B cell (primary cell): ENCODE measurements around the gene OSBP2. TPM values are rescaled to one million over a fixed set of nuclear protein-coding genes. Genes with fewer than 3 reads are reported as not detected.

Source experiments
- ATAC-seq: fragments of 200-7000 bp; cut with Tn5 transposase; one replicate; pipeline ENCODE4 v1.10.0; 2021; ENCODE audit warnings: low read depth, mild to moderate bottlenecking, moderate number of reproducible peaks, moderate library complexity
- CTCF ChIA-PET: fragments of 350-600 bp; sonication (Branson Sonifier 250); formaldehyde crosslinking; loops from one replicate; lab custom pipeline; 2021; ENCODE audit warnings: antibody characterized with exemption, inconsistent platforms; lab: Charles Lee
- POLR2A ChIA-PET: fragments of 350-600 bp; sonication (Branson Sonifier 250); formaldehyde crosslinking; loops from one replicate; lab custom pipeline; 2021; ENCODE audit warnings: antibody characterized with exemption; lab: Charles Lee
- DNase-seq: peaks from one replicate; pipeline ENCODE4 v3.0.0; 2013
- H2AFZ ChIP-seq: 2 replicates; pipeline ENCODE4 v1.6.1; 2012; ENCODE audit warnings: mild to moderate bottlenecking, low read depth, low read length; ENCODE audit not compliant: insufficient read depth, poor library complexity, severe bottlenecking
- H3K27ac ChIP-seq, 2 donors: 1 replicate in 1 of 2; 2 replicates in 1 of 2; pipeline ENCODE4 v1.5.1; 2012 to 2013; ENCODE audit warnings: low read length in 2 of 2, mild to moderate bottlenecking in 2 of 2, moderate library complexity in 1 of 2
- H3K27me3 ChIP-seq, 4 experiments: fragments of 200-600 bp in 1 of 4; sonication (generic) in 1 of 4; replicated peaks in 1 of 4; 1 replicate in 2 of 4; 2 replicates in 2 of 4; pipeline versions ENCODE4 v1.6.1 to v1.7.0; 2013 to 2016; ENCODE audit warnings: low read length in 3 of 4, mild to moderate bottlenecking in 2 of 4, mixed read lengths in 1 of 4, moderate library complexity in 1 of 4; ENCODE audit not compliant: insufficient read depth in 4 of 4, control insufficient read depth in 3 of 4; ENCODE audit errors: control extremely low read depth in 1 of 4
- H3K36me3 ChIP-seq, 2 experiments: replicated peaks in 1 of 2; 1 replicate in 1 of 2; 2 replicates in 1 of 2; pipeline versions ENCODE4 v1.6.1 to v1.7.1; 2013; ENCODE audit warnings: low read length in 1 of 2; ENCODE audit not compliant: insufficient read depth in 2 of 2, control insufficient read depth in 1 of 2; ENCODE audit errors: control extremely low read depth in 1 of 2, extremely low read depth in 1 of 2
- H3K4me1 ChIP-seq, 2 donors: fragments of 200-600 bp in 1 of 2; sonication (generic) in 1 of 2; 1 replicate in 1 of 2; 2 replicates in 1 of 2; pipeline versions ENCODE4 v1.5.1 to v1.6.1; 2013 to 2017; ENCODE audit warnings: low read length in 2 of 2; ENCODE audit not compliant: control insufficient read depth in 2 of 2, insufficient read depth in 2 of 2
- H3K4me2 ChIP-seq: replicated peaks from 2 replicates; pipeline ENCODE3; 2012; ENCODE audit warnings: mild to moderate bottlenecking, low read depth, low read length; ENCODE audit not compliant: poor library complexity, severe bottlenecking
- H3K4me3 ChIP-seq, 5 experiments: fragments of 200-600 bp in 1 of 5; sonication (generic) in 1 of 5; 1 replicate in 3 of 5; 2 replicates in 2 of 5; pipeline versions ENCODE4 v1.5.1 to v1.7.0; 2011 to 2016; ENCODE audit warnings: low read length in 4 of 5, mild to moderate bottlenecking in 4 of 5, low read depth in 2 of 5, control low read depth in 1 of 5, moderate library complexity in 1 of 5; ENCODE audit not compliant: insufficient read depth in 1 of 5; ENCODE audit errors: control extremely low read depth in 1 of 5, extremely low read depth in 1 of 5
- H3K79me2 ChIP-seq: fragments of 200-600 bp; sonication (generic); one replicate; pipeline ENCODE4 v1.6.0; 2016; ENCODE audit warnings: low read length; ENCODE audit not compliant: control insufficient read depth, insufficient read depth
- H3K9ac ChIP-seq: fragments of 200-600 bp; sonication (generic); 2 replicates; pipeline ENCODE4 v1.6.1; 2017; ENCODE audit warnings: mild to moderate bottlenecking, low read length, moderate library complexity
- H3K9me3 ChIP-seq, 3 donors: one replicate each; pipeline versions ENCODE4 v1.6.1 to v1.7.1; 2013; ENCODE audit warnings: low read length in 2 of 3; ENCODE audit not compliant: control insufficient read depth in 2 of 3, insufficient read depth in 1 of 3; ENCODE audit errors: control extremely low read depth in 1 of 3
- H4K20me1 ChIP-seq: 2 replicates; pipeline ENCODE4 v1.6.0; 2012; ENCODE audit warnings: mild to moderate bottlenecking, low read length; ENCODE audit not compliant: insufficient read depth, control insufficient read depth, poor library complexity, severe bottlenecking
- H3K27ac Mint-ChIP-seq: one replicate; pipeline ENCODE4 v1.8.0; 2021; ENCODE audit warnings: mixed read lengths
- H3K27me3 Mint-ChIP-seq: one replicate; pipeline ENCODE4 v1.8.0; 2021; ENCODE audit warnings: mixed read lengths
- H3K4me1 Mint-ChIP-seq: one replicate; pipeline ENCODE4 v1.8.0; 2021; ENCODE audit warnings: mixed read lengths
- H3K4me3 Mint-ChIP-seq: one replicate; pipeline ENCODE4 v1.8.0; 2021; ENCODE audit warnings: mixed read lengths
- H3K9me3 Mint-ChIP-seq: one replicate; pipeline ENCODE4 v1.8.0; 2022; ENCODE audit warnings: mixed read lengths; ENCODE audit not compliant: insufficient read depth
- EZH2 ChIP-seq: IDR thresholded peaks from 2 replicates; pipeline ENCODE4 v1.6.1; 2012; ENCODE audit warnings: borderline replicate concordance, low read depth, mild to moderate bottlenecking, moderate library complexity, low read length; ENCODE audit not compliant: insufficient read depth, poor library complexity, severe bottlenecking
- WGBS: methylation state at CpG from one replicate; pipeline ENCODE4 v1.1.5; 2013; ENCODE audit warnings: missing lambda C conversion rate; ENCODE audit not compliant: insufficient coverage; 5-methylcytosine and 5-hydroxymethylcytosine counted together
- intact Hi-C: fragments of 100-400 bp; cut with micrococcal nuclease; formaldehyde crosslinking; loops from one replicate; pipeline ENCODE4 v1.10.0; 2022
- polyA plus RNA-seq: library from polyadenylated mRNA; depleted of rRNA; stranded (reverse); fragments of >200 nt; gene quantifications from 2 replicates; pipeline ENCODE4 v1.2.3, GENCODE V29; 2012
- total RNA-seq, 2 donors: library from RNA; stranded (reverse); fragments of 120-200 nt in 1 of 2; gene quantifications; 1 replicate in 1 of 2; 2 replicates in 1 of 2; pipeline versions ENCODE4 v1.2.3 to v1.2.4, GENCODE V29; 2013 to 2022
- TF ChIP-seq, protein P1 (sequence below): fragments of 200-600 bp; IDR thresholded peaks from one replicate; pipeline ENCODE4 v1.8.0; 2022; ENCODE audit warnings: antibody characterized with exemption, mild to moderate bottlenecking

The OSBP2 gene
- total and polyA plus RNA-seq, 2 donors (not counting 1 experiment from before 2014, with no cell fraction given) = 0.10 to 1.0 TPM

DNA sequence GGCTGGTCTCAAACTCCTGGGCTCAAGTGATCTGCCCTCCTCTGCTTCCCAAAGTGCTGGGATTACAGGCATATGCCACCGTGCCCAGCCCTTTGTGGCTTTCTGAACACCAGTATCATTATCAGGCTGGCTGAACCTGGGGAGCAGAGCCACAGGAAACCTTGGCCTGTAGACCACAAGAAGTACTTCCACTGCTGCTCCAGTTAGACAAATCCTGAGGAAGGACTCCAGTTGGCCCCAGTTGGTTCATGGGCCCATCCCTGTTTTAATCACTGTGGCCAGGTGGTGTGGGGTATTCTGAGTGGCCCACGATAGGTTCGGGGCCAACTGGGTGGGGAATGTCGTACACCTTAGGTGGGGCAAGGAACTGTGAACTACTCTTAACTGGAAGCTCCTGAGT is 21.5 kb upstream of the OSBP2 start:
- WGBS = 75% methylated on average over 3 of the region's 4 CpGs

DNA sequence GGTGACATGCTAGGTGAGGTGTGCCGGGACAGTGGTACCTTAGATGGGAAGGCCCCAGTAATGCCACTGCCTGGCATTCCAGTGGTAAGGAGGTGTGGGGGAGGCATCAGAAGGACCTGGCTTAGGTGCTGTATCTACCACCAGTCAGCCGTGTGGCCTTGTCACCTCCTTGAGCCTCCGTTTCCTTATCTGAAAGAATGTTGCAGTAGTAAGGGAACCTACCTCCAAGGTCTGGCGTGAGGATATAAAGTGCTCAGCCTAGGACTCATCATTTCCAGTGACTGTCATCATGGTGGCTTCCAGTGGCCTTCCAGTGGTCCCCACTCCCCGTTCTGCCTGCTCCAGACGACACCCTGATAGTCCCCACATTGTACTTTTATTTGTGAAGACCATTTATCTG is 20.2 kb upstream of the OSBP2 start:
- H2AFZ ChIP-seq = no peak overlapping the region
- H3K27ac ChIP-seq = no peak overlapping the region
- no peaks in the 10 kb centered on the region for H3K36me3 ChIP-seq
- intact Hi-C loops = no loop called here
- H3K4me2 ChIP-seq = no peak overlapping the region
- H3K4me3 ChIP-seq = no peak overlapping the region
- H3K27me3 Mint-ChIP-seq = peaks cover 35% of the 10 kb centered on the region
- H3K27ac Mint-ChIP-seq = no peak overlapping the region
- H3K9me3 ChIP-seq = no peaks in the 10 kb centered on the region
- H3K9me3 Mint-ChIP-seq = no peaks in the 10 kb centered on the region
- ChIA-PET POLR2A (no interaction called here), CTCF (no interaction called here)
- DNase-seq (no peak), ATAC-seq (no peak)
- no peak overlapping the region for H3K4me3 Mint-ChIP-seq
- TF ChIP-seq, protein P1, sequence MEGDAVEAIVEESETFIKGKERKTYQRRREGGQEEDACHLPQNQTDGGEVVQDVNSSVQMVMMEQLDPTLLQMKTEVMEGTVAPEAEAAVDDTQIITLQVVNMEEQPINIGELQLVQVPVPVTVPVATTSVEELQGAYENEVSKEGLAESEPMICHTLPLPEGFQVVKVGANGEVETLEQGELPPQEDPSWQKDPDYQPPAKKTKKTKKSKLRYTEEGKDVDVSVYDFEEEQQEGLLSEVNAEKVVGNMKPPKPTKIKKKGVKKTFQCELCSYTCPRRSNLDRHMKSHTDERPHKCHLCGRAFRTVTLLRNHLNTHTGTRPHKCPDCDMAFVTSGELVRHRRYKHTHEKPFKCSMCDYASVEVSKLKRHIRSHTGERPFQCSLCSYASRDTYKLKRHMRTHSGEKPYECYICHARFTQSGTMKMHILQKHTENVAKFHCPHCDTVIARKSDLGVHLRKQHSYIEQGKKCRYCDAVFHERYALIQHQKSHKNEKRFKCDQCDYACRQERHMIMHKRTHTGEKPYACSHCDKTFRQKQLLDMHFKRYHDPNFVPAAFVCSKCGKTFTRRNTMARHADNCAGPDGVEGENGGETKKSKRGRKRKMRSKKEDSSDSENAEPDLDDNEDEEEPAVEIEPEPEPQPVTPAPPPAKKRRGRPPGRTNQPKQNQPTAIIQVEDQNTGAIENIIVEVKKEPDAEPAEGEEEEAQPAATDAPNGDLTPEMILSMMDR = no peak
- no peak for TF ChIP-seq EZH2
- no peaks in the 10 kb centered on the region for H3K79me2 ChIP-seq
- no peaks in the 10 kb centered on the region for H3K4me1 ChIP-seq
- H3K27me3 ChIP-seq = no peaks in the 10 kb centered on the region
- 90% methylated on average over 5 of the region's 6 CpGs for WGBS
- no peak overlapping the region for H3K9ac ChIP-seq
- no peaks in the 10 kb centered on the region for H4K20me1 ChIP-seq
- no peaks in the 10 kb centered on the region for H3K4me1 Mint-ChIP-seq

More for the DNA sequence above, 21.5 kb upstream of the OSBP2 start:
- Mint-ChIP-seq H3K4me3 (no peak overlapping the region), H3K9me3 (no peaks in the 10 kb centered on the region), H3K4me1 (peaks cover 5% of the 10 kb centered on the region), H3K27ac (no peak overlapping the region), H3K27me3 (peaks cover 28% of the 10 kb centered on the region)
- Histone ChIP-seq H4K20me1 (no peaks in the 10 kb centered on the region), H3K27me3 (peaks cover 0 to 6% (median 0%) of the 10 kb centered on the region in 4 experiments), H3K4me3 (no peak overlapping the region), H3K79me2 (no peaks in the 10 kb centered on the region), H3K27ac (no peak overlapping the region), H3K36me3 (no peaks in the 10 kb centered on the region), H3K4me1 (peaks cover 4% of the 10 kb centered on the region in 2 donors), H3K9ac (no peak overlapping the region), H3K9me3 (no peaks in the 10 kb centered on the region), H2AFZ (no peak overlapping the region), H3K4me2 (no peak overlapping the region)
- ATAC-seq (no peak), DNase-seq (no peak)
- TF ChIP-seq, protein P1 = no peak
- TF ChIP-seq EZH2 = no peak
- intact Hi-C loops = no loop called here
- ChIA-PET CTCF (interaction anchor here (1.0 kb wide), 1 partner anchor 38 kb away, joined by 3 read pairs; no protein-coding TSS in a partner anchor), POLR2A (no interaction called here)
